Neural crest cell (in vitro differentiated cells): ENCODE measurements around the gene LRRC8E. TPM values are rescaled to one million over a fixed set of nuclear protein-coding genes. Genes with fewer than 3 reads are reported as not detected.
"Not testable (repeated sequence)": the region's sequence is repeated elsewhere in the genome, so short reads cannot be mapped to it uniquely, and the experiment has no call there.

Experiments used
- DNase-seq: peaks from one replicate; pipeline ENCODE4 v3.0.0; 2021; ENCODE audit warnings: low read depth, mixed read lengths, low spot score
- H3K27ac Mint-ChIP-seq: one replicate; pipeline ENCODE4 v1.8.0; 2021; ENCODE audit warnings: mild to moderate bottlenecking, mixed read lengths; ENCODE audit not compliant: unreplicated experiment
- H3K27me3 Mint-ChIP-seq: 2 replicates; pipeline ENCODE4 v1.8.0; 2021; ENCODE audit warnings: low read depth, mild to moderate bottlenecking, mixed read lengths
- H3K36me3 Mint-ChIP-seq: 2 replicates; pipeline ENCODE4 v1.8.0; 2021; ENCODE audit warnings: low read depth, mild to moderate bottlenecking, mixed read lengths
- H3K4me1 Mint-ChIP-seq: 2 replicates; pipeline ENCODE4 v1.8.0; 2021; ENCODE audit warnings: mixed read lengths
- H3K4me3 Mint-ChIP-seq: one replicate; pipeline ENCODE4 v1.8.0; 2021; ENCODE audit warnings: mild to moderate bottlenecking, mixed read lengths
- H3K9me3 Mint-ChIP-seq: 2 replicates; pipeline ENCODE4 v1.8.0; 2021; ENCODE audit warnings: mixed read lengths
- CTCF ChIP-seq: fragments of 200-600 bp; sonication (generic); conservative IDR thresholded peaks from 2 replicates; pipeline ENCODE4 v1.5.0; 2021; ENCODE audit warnings: antibody characterized with exemption, mild to moderate bottlenecking
- total RNA-seq: library from RNA; stranded (reverse); gene quantifications from 2 replicates; pipeline ENCODE4 v1.2.1, GENCODE V29; 2021

Gene LRRC8E
- total RNA-seq, 1 donor from 2014 or later = 0.51 TPM

GRCh38 chr19:7856109-7856591 is 32.2 kb upstream of the LRRC8E start:
- Mint-ChIP-seq H3K27ac (no peak overlapping the region), H3K27me3 (peaks cover 24% of the 10 kb centered on the region), H3K4me3 (no peak overlapping the region)

GRCh38 chr19:7856679-7857663 is 31.3 kb upstream of the LRRC8E start:
- Mint-ChIP-seq H3K9me3 (no peaks in the 10 kb centered on the region), H3K4me1 (peaks cover 15% of the 10 kb centered on the region), H3K4me3 (no peak overlapping the region), H3K27ac (no peak overlapping the region), H3K36me3 (no peaks in the 10 kb centered on the region), H3K27me3 (peaks cover 29% of the 10 kb centered on the region)
- no peak for TF ChIP-seq CTCF
- no peak for DNase-seq

More at GRCh38 chr19:7856109-7856591, 32.2 kb upstream of the LRRC8E start:
- no peaks in the 10 kb centered on the region for H3K9me3 Mint-ChIP-seq
- no peak for TF ChIP-seq CTCF
- no peak for DNase-seq
- H3K36me3 Mint-ChIP-seq = no peaks in the 10 kb centered on the region
- peaks cover 15% of the 10 kb centered on the region for H3K4me1 Mint-ChIP-seq

GRCh38 chr19:7857727-7858108 is 30.6 kb upstream of the LRRC8E start:
- Mint-ChIP-seq H3K27me3 (peaks cover 32% of the 10 kb centered on the region), H3K27ac (no peak overlapping the region), H3K36me3 (no peaks in the 10 kb centered on the region), H3K4me3 (no peak overlapping the region), H3K4me1 (peaks cover 15% of the 10 kb centered on the region), H3K9me3 (no peaks in the 10 kb centered on the region)
- no peak for DNase-seq
- no peak for TF ChIP-seq CTCF

- TF ChIP-seq CTCF = peak; percentile 13
- H3K27ac Mint-ChIP-seq = no peak overlapping the region
- DNase-seq = peak; percentile 48
- H3K27me3 Mint-ChIP-seq = peaks cover 32% of the 10 kb centered on the region
- no peaks in the 10 kb centered on the region for H3K9me3 Mint-ChIP-seq
- no peak overlapping the region for H3K4me3 Mint-ChIP-seq
- H3K36me3 Mint-ChIP-seq = no peaks in the 10 kb centered on the region
- H3K4me1 Mint-ChIP-seq = peaks cover 10% of the 10 kb centered on the region
Measured at GRCh38 chr19:7858109-7858770, 30.1 kb upstream of the LRRC8E start.

GRCh38 chr19:7859087-7859486 is 29.2 kb upstream of the LRRC8E start:
- H3K4me1 Mint-ChIP-seq, DNase-seq, H3K36me3 Mint-ChIP-seq, H3K27ac Mint-ChIP-seq, H3K4me3 Mint-ChIP-seq, H3K9me3 Mint-ChIP-seq: not testable (repeated sequence)
- peaks cover 32% of the 10 kb centered on the region for H3K27me3 Mint-ChIP-seq
